RKO (cell line): ENCODE measurements around the gene EFR3B.
A peak's percentile ranks its signal among the peaks of the same experiment; 100 is the strongest.
"Not testable (repeated sequence)": the region's sequence is repeated elsewhere in the genome, so short reads cannot be mapped to it uniquely, and the experiment has no call there.

Experiments
- DNase-seq: peaks from one replicate; pipeline ENCODE4 v3.0.0-alpha.2; 2016; ENCODE audit warnings: low spot score

The EFR3B gene, protein sequence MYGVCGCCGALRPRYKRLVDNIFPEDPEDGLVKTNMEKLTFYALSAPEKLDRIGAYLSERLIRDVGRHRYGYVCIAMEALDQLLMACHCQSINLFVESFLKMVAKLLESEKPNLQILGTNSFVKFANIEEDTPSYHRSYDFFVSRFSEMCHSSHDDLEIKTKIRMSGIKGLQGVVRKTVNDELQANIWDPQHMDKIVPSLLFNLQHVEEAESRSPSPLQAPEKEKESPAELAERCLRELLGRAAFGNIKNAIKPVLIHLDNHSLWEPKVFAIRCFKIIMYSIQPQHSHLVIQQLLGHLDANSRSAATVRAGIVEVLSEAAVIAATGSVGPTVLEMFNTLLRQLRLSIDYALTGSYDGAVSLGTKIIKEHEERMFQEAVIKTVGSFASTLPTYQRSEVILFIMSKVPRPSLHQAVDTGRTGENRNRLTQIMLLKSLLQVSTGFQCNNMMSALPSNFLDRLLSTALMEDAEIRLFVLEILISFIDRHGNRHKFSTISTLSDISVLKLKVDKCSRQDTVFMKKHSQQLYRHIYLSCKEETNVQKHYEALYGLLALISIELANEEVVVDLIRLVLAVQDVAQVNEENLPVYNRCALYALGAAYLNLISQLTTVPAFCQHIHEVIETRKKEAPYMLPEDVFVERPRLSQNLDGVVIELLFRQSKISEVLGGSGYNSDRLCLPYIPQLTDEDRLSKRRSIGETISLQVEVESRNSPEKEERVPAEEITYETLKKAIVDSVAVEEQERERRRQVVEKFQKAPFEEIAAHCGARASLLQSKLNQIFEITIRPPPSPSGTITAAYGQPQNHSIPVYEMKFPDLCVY

GRCh38 chr2:25041928-25042320, at the start of gene EFR3B:
TSS of gene EFR3B (plus strand) at chr2:25042076. CDS start at chr2:25042313, 237 bp downstream.
- DNase-seq, result peak; percentile 95

- no peak for DNase-seq
These were observed 48.3 kb upstream of the EFR3B start for GRCh38 chr2:24993406-24994145.

- DNase-seq, result no peak
These were observed 47.6 kb upstream of the EFR3B start for GRCh38 chr2:24994146-24994724.

DNA sequence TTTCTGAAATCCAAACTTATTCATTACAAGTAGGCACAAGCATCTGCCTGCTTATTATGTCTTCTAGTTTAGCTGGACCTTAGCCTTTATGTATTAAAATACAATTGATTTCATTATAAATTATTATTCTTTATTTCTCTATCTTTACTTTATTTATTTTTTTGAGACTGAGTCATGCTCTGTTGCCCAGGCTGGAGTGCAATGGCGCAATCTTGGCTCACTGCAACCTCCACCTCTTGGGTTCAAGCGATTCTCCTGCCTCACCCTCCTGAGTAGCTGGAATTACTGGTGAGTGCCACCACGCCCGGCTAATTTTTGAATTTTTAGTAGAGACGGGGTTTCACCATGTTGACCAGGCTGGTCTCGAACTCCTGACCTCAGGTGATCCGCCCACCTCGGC, 42.8 kb upstream of the EFR3B start:
- DNase-seq, result not testable (repeated sequence)

- no peak for DNase-seq
These were observed 41.8 kb upstream of the EFR3B start for GRCh38 chr2:25000036-25000435.

DNA sequence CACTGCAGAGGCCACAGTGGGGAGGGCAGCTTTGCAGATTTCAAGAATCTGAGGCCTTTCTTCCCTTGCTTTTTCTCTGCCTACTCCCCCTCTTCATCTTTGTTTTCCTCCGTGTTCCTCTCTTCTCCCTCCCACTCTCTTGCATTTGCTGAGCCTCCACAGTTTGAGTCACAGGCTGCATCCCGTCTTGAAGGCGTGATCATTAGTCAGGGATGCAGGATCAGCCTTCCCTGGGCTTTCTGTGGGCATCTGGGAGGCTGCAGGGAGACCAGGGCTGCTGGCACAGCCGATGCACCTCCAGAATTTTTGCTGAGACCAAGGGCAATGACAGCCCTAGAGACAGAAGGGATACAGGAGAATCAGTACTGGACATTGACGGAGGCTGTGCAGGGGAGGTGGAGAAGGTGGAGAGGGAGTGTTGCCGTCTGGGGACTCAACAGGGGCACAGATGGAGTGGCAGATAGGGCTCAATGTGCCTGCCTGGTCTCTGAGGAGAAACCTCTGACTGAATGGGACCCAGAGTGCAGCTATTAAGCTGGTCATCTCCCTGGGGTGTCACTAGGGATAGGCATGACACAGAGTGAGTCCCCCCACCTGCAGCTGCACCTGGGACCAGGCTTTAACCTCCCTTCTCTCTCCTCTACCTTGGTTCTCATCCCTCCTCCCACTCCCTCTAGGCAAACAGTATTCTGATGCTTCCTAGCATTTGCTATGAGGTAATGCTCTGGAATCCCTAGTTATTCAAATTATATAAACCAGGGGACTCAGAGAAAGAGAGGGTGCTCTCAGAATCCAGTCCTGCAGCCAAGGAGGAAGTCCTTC, 41.2 kb upstream of the EFR3B start:
- peak; percentile 17 for DNase-seq

DNA sequence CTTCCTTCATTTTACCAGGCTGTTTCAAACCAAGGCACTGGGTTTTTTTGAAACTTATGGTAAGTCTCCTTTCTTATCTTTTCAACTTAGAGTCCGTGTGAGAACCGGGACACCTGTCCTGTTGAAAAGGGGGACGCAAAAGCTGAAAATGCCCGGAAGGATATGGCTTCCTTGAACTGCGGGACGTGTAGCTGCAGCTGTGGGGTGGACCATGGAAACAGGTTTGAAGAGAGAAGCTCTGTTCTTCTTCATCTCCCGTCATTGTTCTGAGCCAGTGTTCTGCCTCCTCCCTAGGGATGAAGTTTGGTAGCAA, 40.6 kb upstream of the EFR3B start:
- no peak for DNase-seq

GRCh38 chr2:25002066-25002465, 39.8 kb upstream of the EFR3B start:
- no peak for DNase-seq

DNA sequence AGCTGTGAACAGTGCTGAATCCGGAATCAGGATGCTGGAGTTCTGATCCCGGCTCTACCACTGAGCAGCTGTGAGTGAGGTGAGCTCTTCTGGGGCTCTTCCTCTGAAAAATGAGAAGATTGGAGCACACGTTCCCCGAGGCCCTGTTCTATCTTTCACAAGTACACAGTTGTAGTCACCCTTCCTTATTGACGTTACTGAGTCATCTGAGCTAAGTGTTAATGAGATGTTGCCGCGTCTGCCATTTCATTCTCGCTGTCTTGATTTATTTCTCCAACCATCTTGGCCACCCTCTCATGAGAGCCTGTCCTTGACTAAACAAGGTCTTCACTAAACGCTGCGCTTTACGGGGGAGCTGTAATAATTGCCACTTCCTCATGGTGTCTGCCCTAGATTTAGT, 31.9 kb upstream of the EFR3B start:
- DNase-seq, result peak; percentile 23

GRCh38 chr2:25011342-25011741, 30.5 kb upstream of the EFR3B start:
- DNase-seq, result not testable (repeated sequence)

GRCh38 chr2:25014631-25015030, 27.2 kb upstream of the EFR3B start:
- no peak for DNase-seq

GRCh38 chr2:25018681-25019080, 23.2 kb upstream of the EFR3B start:
- DNase-seq, result no peak

DNA sequence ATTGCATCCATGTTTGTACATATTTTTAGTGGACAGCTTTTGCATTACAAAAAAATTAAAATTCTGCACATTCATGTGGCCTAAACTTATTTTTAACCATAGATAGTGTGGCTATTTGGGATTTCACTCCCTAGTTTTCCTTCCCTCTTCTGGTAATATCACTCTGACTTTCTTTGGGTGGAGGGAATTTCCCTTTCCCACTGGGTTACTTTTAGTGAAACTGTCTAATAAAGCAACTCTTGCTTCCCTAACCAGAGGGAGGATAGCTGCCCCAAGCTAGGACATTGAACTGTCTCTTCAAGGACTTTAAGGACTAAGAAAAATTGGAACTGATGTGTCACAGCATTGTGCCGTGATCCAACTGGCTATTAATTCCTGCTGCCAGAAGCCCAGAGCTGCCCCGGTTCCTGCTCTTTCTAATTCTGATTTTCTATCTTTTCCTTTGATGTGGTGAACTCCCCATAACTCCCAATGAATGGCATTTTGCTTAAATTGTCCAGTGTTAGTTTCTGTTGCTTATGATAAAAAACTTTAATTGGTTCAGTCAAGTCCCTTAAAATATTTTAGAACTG, 20.0 kb upstream of the EFR3B start:
- DNase-seq, result no peak

DNA sequence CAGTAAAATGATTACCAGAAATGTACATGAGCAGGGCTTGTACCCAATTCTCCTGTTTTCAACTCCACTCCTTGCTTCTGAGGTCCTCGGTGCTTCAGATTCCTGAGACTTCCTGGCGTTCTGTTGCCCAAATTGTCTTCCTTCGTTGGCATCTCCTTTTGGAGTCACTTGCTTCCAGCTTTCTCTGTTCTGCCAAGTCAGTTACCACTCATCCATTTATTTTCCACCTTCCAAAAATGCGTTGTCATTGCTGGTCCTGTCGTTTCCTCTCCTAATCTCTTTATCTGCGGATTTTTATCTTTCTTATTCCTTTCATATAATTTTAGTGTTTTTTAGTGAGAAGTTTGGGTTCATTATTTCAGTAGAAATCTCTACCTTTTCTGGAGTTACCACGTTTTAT, 18.5 kb upstream of the EFR3B start:
- no peak for DNase-seq

DNA sequence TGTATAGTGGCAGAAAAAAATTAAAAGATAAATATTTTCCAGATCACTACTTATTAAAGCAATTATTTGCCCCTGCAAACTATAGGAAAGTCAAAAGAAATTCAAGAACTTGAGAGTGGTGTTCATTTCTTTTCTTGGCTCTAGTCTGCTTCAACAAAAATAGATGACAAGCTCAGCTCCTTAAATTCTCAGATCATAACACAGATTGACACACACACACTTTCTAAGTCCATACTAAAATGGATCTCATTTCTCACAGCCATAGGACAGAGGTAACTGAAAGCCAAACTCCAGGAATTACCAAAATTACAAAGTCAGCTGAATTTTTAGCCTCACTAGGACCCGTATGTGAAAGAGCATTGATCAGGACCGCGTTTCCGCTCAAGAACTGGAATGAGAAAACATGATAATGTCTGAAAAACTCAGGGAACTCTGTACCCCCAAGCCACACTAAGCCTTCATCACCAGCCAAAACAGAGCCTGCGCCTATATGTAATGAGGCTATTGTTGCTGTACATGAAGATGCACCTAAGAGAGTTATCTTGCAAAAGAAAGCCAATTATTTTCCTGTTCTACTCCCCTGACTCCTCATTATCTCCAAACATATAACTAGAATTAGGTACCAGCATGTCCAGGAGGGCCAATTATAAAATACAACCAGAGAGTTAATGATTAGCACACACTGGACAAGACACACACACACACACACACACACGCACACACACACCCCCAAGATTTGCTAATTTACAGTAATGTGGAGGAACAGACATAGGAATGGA, 16.5 kb upstream of the EFR3B start:
- DNase-seq, result no peak

DNA sequence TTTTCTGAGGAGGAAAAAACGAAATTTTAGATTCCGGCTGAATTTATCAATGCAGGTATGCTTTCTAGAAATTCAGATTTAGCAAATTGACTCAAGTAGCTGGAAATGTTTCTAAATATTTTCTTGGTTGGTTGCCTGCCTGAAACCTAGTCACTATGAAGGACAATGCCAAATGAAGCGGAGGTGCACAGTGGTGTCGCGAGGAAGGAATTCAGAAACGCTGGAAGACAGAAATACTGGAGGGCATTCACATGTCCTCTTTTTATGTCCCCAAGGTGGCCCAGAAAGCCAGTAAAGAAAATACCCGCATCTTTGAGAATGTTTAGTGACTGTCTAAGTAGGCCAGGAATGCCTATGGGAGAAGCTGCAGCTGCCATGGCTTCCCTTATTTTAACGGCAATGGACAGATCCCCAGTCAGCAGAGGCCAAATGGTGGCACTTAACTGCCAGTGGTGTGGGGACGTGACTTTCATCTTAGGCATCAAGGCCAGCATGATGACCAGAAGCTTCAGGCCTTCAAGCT, 15.8 kb upstream of the EFR3B start:
- DNase-seq, result no peak

GRCh38 chr2:25029183-25029554, 12.7 kb upstream of the EFR3B start:
- no peak for DNase-seq

- DNase-seq, result no peak
These were observed 11.2 kb upstream of the EFR3B start for GRCh38 chr2:25030702-25031101.

- DNase-seq, result no peak
These were observed 9.8 kb upstream of the EFR3B start for GRCh38 chr2:25032094-25032493.

GRCh38 chr2:25032901-25033300, 9.0 kb upstream of the EFR3B start:
- no peak for DNase-seq
